ENCODE data around the gene HMGXB4.
"Not testable (repeated sequence)": the region's sequence is repeated elsewhere in the genome, so short reads cannot be mapped to it uniquely, and the experiment has no call there.

The HMGXB4 gene

GRCh38 chr22:35257321-35258190 lies at the start of gene HMGXB4:
Gene HMGXB4, plus strand, starts transcription at chr22:35257493. Its CDS starts 4,898 bp downstream, at chr22:35262391.
- DNase-seq, result peak; percentile 90

- no peak for DNase-seq
These were observed 49.3 kb upstream of the HMGXB4 start for GRCh38 chr22:35208003-35208402.

- DNase-seq, result no peak
These were observed 48.1 kb upstream of the HMGXB4 start for GRCh38 chr22:35209203-35209602.

- DNase-seq, result no peak
These were observed 45.3 kb upstream of the HMGXB4 start for GRCh38 chr22:35212009-35212408.

GRCh38 chr22:35212996-35213395 lies 44.3 kb upstream of the HMGXB4 start:
- no peak for DNase-seq

GRCh38 chr22:35214968-35215367 lies 42.3 kb upstream of the HMGXB4 start:
- DNase-seq, result no peak

GRCh38 chr22:35215993-35216392 lies 41.3 kb upstream of the HMGXB4 start:
- no peak for DNase-seq

GRCh38 chr22:35217527-35217926 lies 39.8 kb upstream of the HMGXB4 start:
- no peak for DNase-seq

- no peak for DNase-seq
These were observed 39.2 kb upstream of the HMGXB4 start for GRCh38 chr22:35218079-35218478.

GRCh38 chr22:35219012-35219411 lies 38.3 kb upstream of the HMGXB4 start:
- no peak for DNase-seq

- DNase-seq, result no peak
These were observed 37.1 kb upstream of the HMGXB4 start for GRCh38 chr22:35220221-35220620.

GRCh38 chr22:35225010-35225409 lies 32.3 kb upstream of the HMGXB4 start:
- no peak for DNase-seq

- no peak for DNase-seq
These were observed 30.2 kb upstream of the HMGXB4 start for GRCh38 chr22:35226958-35227647.

- DNase-seq, result no peak
These were observed 27.4 kb upstream of the HMGXB4 start for GRCh38 chr22:35229865-35230264.

GRCh38 chr22:35230417-35230816 lies 26.9 kb upstream of the HMGXB4 start:
- no peak for DNase-seq

- no peak for DNase-seq
These were observed 26.3 kb upstream of the HMGXB4 start for GRCh38 chr22:35230839-35231584.

GRCh38 chr22:35231585-35232084 lies 25.7 kb upstream of the HMGXB4 start:
- peak; percentile 70 for DNase-seq

GRCh38 chr22:35238749-35239148 lies 18.5 kb upstream of the HMGXB4 start:
- not testable (repeated sequence) for DNase-seq

- not testable (repeated sequence) for DNase-seq
These were observed 12.8 kb upstream of the HMGXB4 start for GRCh38 chr22:35244507-35244906.

GRCh38 chr22:35250156-35250555 lies 7.1 kb upstream of the HMGXB4 start:
- no peak for DNase-seq

GRCh38 chr22:35253946-35254345 lies 3.3 kb upstream of the HMGXB4 start:
- DNase-seq, result no peak

GRCh38 chr22:35257002-35257320 lies 332 bp upstream of the HMGXB4 start:
- no peak for DNase-seq
